CD14-positive monocyte (primary cell): ENCODE data around the gene KISS1. TPM values are rescaled to one million over a fixed set of nuclear protein-coding genes. Genes with fewer than 3 reads are reported as not detected.

Experiments used
- DNase-seq, 3 donors: peaks; one replicate each; pipeline ENCODE4 v3.0.0-alpha.2; 2011 to 2022
- H2AFZ ChIP-seq: 2 replicates; pipeline ENCODE4 v1.6.0; 2012; ENCODE audit warnings: mild to moderate bottlenecking, low read depth, low read length, inconsistent platforms; ENCODE audit not compliant: insufficient read depth, poor library complexity, severe bottlenecking
- H3K27ac ChIP-seq, 2 donors: 1 replicate in 1 of 2; 2 replicates in 1 of 2; pipeline ENCODE4 v1.5.1; 2012 to 2013; ENCODE audit warnings: low read length in 2 of 2, control low read depth in 1 of 2, inconsistent platforms in 1 of 2, low read depth in 1 of 2, mild to moderate bottlenecking in 1 of 2
- H3K27me3 ChIP-seq, 2 donors: one replicate each; pipeline versions ENCODE4 v1.6.0 to v1.6.1; 2011 to 2013; ENCODE audit warnings: low read length in 2 of 2; ENCODE audit not compliant: control insufficient read depth in 2 of 2, insufficient read depth in 2 of 2
- H3K36me3 ChIP-seq, 2 donors: replicated peaks in 1 of 2; 1 replicate in 1 of 2; 2 replicates in 1 of 2; pipeline versions ENCODE4 v1.5.1 to v1.6.1; 2012 to 2013; ENCODE audit warnings: low read length in 2 of 2, control low read depth in 1 of 2, inconsistent platforms in 1 of 2, mild to moderate bottlenecking in 1 of 2; ENCODE audit not compliant: insufficient read depth in 2 of 2, control insufficient read depth in 1 of 2
- H3K4me1 ChIP-seq, 2 donors: 1 replicate in 1 of 2; 2 replicates in 1 of 2; pipeline versions ENCODE4 v1.5.1 to v1.6.1; 2012 to 2013; ENCODE audit warnings: low read length in 2 of 2, control low read depth in 1 of 2, inconsistent platforms in 1 of 2, mild to moderate bottlenecking in 1 of 2, moderate library complexity in 1 of 2; ENCODE audit not compliant: insufficient read depth in 2 of 2, control insufficient read depth in 1 of 2
- H3K4me2 ChIP-seq: replicated peaks from 2 replicates; pipeline ENCODE3; 2012; ENCODE audit warnings: low read length, moderate library complexity, mild to moderate bottlenecking; ENCODE audit not compliant: poor library complexity, severe bottlenecking; ENCODE audit errors: extremely low read depth
- H3K4me3 ChIP-seq, 3 experiments: fragments of 200-600 bp in 1 of 3; sonication (generic) in 1 of 3; replicated peaks in 1 of 3; 1 replicate in 2 of 3; 2 replicates in 1 of 3; pipeline ENCODE4 v1.5.1; 2011 to 2013; ENCODE audit warnings: low read length in 3 of 3, mild to moderate bottlenecking in 3 of 3, control low read depth in 2 of 3, low read depth in 2 of 3, inconsistent platforms in 1 of 3, moderate library complexity in 1 of 3
- H3K79me2 ChIP-seq: 2 replicates; pipeline ENCODE4 v1.6.0; 2012; ENCODE audit warnings: mild to moderate bottlenecking, control low read depth, inconsistent platforms, low read length, moderate library complexity; ENCODE audit not compliant: insufficient read depth
- H3K9ac ChIP-seq: 2 replicates; pipeline ENCODE4 v1.6.0; 2017; ENCODE audit warnings: low read length, mild to moderate bottlenecking; ENCODE audit not compliant: insufficient read depth, poor library complexity, severe bottlenecking
- H3K9me3 ChIP-seq, 2 donors: replicated peaks in 1 of 2; 1 replicate in 1 of 2; 2 replicates in 1 of 2; pipeline versions ENCODE4 v1.5.1 to v1.6.1; 2012 to 2013; ENCODE audit warnings: low read length in 2 of 2, control low read depth in 1 of 2; ENCODE audit not compliant: control insufficient read depth in 1 of 2, insufficient read depth in 1 of 2
- H4K20me1 ChIP-seq: 2 replicates; pipeline ENCODE4 v1.6.0; 2012; ENCODE audit warnings: mild to moderate bottlenecking, low read length, control low read depth, moderate library complexity; ENCODE audit not compliant: insufficient read depth
- H3K27ac Mint-ChIP-seq, 7 donors: one replicate each; pipeline ENCODE4 v1.8.0; 2020; ENCODE audit warnings: mild to moderate bottlenecking in 7 of 7, mixed read lengths in 7 of 7, moderate library complexity in 6 of 7, inconsistent platforms in 2 of 7
- H3K27me3 Mint-ChIP-seq, 3 donors: one replicate each; pipeline ENCODE4 v1.8.0; 2021 to 2022; ENCODE audit warnings: low read depth in 3 of 3, mild to moderate bottlenecking in 3 of 3, mixed read lengths in 3 of 3, moderate library complexity in 3 of 3, inconsistent platforms in 1 of 3
- H3K36me3 Mint-ChIP-seq, 2 donors: one replicate each; pipeline ENCODE4 v1.8.0; 2020; ENCODE audit warnings: mixed read lengths in 2 of 2, inconsistent platforms in 1 of 2, mild to moderate bottlenecking in 1 of 2
- H3K4me1 Mint-ChIP-seq: one replicate; pipeline ENCODE4 v1.8.0; 2020; ENCODE audit warnings: mild to moderate bottlenecking, mixed read lengths
- H3K4me3 Mint-ChIP-seq, 2 donors: one replicate each; pipeline ENCODE4 v1.8.0; 2020; ENCODE audit warnings: mild to moderate bottlenecking in 2 of 2, mixed read lengths in 2 of 2, moderate library complexity in 1 of 2
- H3K9me3 Mint-ChIP-seq, 7 donors: one replicate each; pipeline ENCODE4 v1.8.0; 2020 to 2022; ENCODE audit warnings: mixed read lengths in 7 of 7, mild to moderate bottlenecking in 6 of 7, moderate library complexity in 6 of 7, inconsistent platforms in 2 of 7
- CTCF ChIP-seq: fragments of 200-600 bp; IDR thresholded peaks from one replicate; pipeline ENCODE4 v1.8.0; 2022; ENCODE audit warnings: antibody characterized with exemption, mild to moderate bottlenecking
- WGBS: methylation state at CpG from one replicate; pipeline ENCODE4 v1.1.5; 2013; ENCODE audit warnings: missing lambda C conversion rate; ENCODE audit not compliant: insufficient coverage; 5-methylcytosine and 5-hydroxymethylcytosine counted together
- intact Hi-C, 2 donors: fragments of 100-400 bp; cut with micrococcal nuclease; formaldehyde crosslinking; loops; one replicate each; pipeline versions ENCODE4 v1.15.0 to v1.15.1; 2023
- polyA plus RNA-seq, 3 donors: library from polyadenylated mRNA; depleted of rRNA in 1 of 3; unstranded in 2 of 3; stranded (reverse) in 1 of 3; fragments of 300-500 nt in 2 of 3; fragments of >200 nt in 1 of 3; fragmentation: Illumina TruSeq in 2 of 3; gene quantifications; 1 replicate in 2 of 3; 2 replicates in 1 of 3; pipeline ENCODE4 v1.2.3, GENCODE V29; 2012 to 2021

KISS1 gene
- polyA plus RNA-seq, 3 donors: not detected

- Histone ChIP-seq H4K20me1 (no peaks in the 10 kb centered on the region), H3K27ac (no peak overlapping the region), H3K9me3 (no peaks in the 10 kb centered on the region), H3K4me3 (no peak overlapping the region), H3K27me3 (peaks cover 5 to 23% of the 10 kb centered on the region in 2 donors), H3K4me2 (no peak overlapping the region), H3K36me3 (no peaks in the 10 kb centered on the region), H3K4me1 (peaks cover 7 to 14% of the 10 kb centered on the region in 2 donors), H2AFZ (no peak overlapping the region), H3K9ac (no peak overlapping the region), H3K79me2 (no peaks in the 10 kb centered on the region)
- Mint-ChIP-seq H3K27me3 (peaks cover 23 to 32% (median 26%) of the 10 kb centered on the region in 3 donors), H3K4me1 (peaks cover 5% of the 10 kb centered on the region), H3K9me3 (peaks cover 0 to 2% (median 0%) of the 10 kb centered on the region in 7 donors), H3K36me3 (no peaks in the 10 kb centered on the region), H3K4me3 (no peak overlapping the region), H3K27ac (no peak overlapping the region)
- TF ChIP-seq CTCF: no peak
- WGBS: 94% methylated on average over 7 of the region's 13 CpGs
- intact Hi-C loops: no loop called here
- no peak for DNase-seq
These were observed 48.6 kb downstream of the KISS1 start for GRCh38 chr1:204147406-204148383.

- H3K4me1 Mint-ChIP-seq: no peaks in the 10 kb centered on the region
- no peaks in the 10 kb centered on the region for H3K9me3 Mint-ChIP-seq
- H3K4me3 Mint-ChIP-seq: no peak overlapping the region
- Histone ChIP-seq H3K4me3 (no peak overlapping the region), H4K20me1 (no peaks in the 10 kb centered on the region), H2AFZ (no peak overlapping the region), H3K4me1 (peaks cover 0 to 7% of the 10 kb centered on the region in 2 donors), H3K27ac (no peak overlapping the region), H3K36me3 (no peaks in the 10 kb centered on the region), H3K27me3 (peaks cover 3 to 17% of the 10 kb centered on the region in 2 donors), H3K79me2 (no peaks in the 10 kb centered on the region), H3K4me2 (no peak overlapping the region), H3K9ac (no peak overlapping the region), H3K9me3 (no peaks in the 10 kb centered on the region)
- 83% methylated on average over 2 of the region's 7 CpGs for WGBS
- peaks cover 18 to 26% (median 21%) of the 10 kb centered on the region in 3 donors for H3K27me3 Mint-ChIP-seq
- H3K27ac Mint-ChIP-seq: no peak overlapping the region
- no peak for TF ChIP-seq CTCF
- intact Hi-C loops: no loop called here
- H3K36me3 Mint-ChIP-seq: no peaks in the 10 kb centered on the region
- no peak for DNase-seq
These were observed 49.3 kb downstream of the KISS1 start for GRCh38 chr1:204146965-204147364.
